Neuronal stem cell (in vitro differentiated cells): ENCODE measurements around the gene TRMO.

Experiments used
- DNase-seq: peaks from one replicate; pipeline ENCODE4 v3.0.0-alpha.2; 2013; ENCODE audit warnings: low spot score
- H2AFZ ChIP-seq: one replicate; pipeline ENCODE4 v1.6.1; 2013; ENCODE audit warnings: mild to moderate bottlenecking, low read length, inconsistent platforms
- H2AK5ac ChIP-seq: 2 replicates; pipeline ENCODE4 v1.6.1; 2013; ENCODE audit warnings: low read depth, mild to moderate bottlenecking, inconsistent platforms, low read length, moderate library complexity, mixed read lengths
- H2BK120ac ChIP-seq: 2 replicates; pipeline ENCODE4 v1.6.1; 2013; ENCODE audit warnings: low read depth, mild to moderate bottlenecking, inconsistent platforms, low read length, moderate library complexity, mixed read lengths
- H2BK12ac ChIP-seq: one replicate; pipeline ENCODE4 v1.6.1; 2013; ENCODE audit warnings: low read length, inconsistent platforms
- H2BK15ac ChIP-seq: 2 replicates; pipeline ENCODE4 v1.6.1; 2013; ENCODE audit warnings: mild to moderate bottlenecking, low read length, inconsistent platforms, mixed read lengths
- H2BK5ac ChIP-seq: one replicate; pipeline ENCODE4 v1.6.1; 2013; ENCODE audit warnings: inconsistent platforms, mild to moderate bottlenecking, low read length, moderate library complexity
- H3K14ac ChIP-seq: one replicate; pipeline ENCODE4 v1.6.1; 2013; ENCODE audit warnings: low read length, inconsistent platforms
- H3K18ac ChIP-seq: 2 replicates; pipeline ENCODE4 v1.6.1; 2013; ENCODE audit warnings: low read length, inconsistent platforms
- H3K23ac ChIP-seq: 2 replicates; pipeline ENCODE4 v1.6.1; 2013; ENCODE audit warnings: low read depth, mild to moderate bottlenecking, mixed read lengths, low read length, inconsistent platforms; ENCODE audit not compliant: poor library complexity
- H3K27ac ChIP-seq: replicated peaks from 3 replicates; pipeline ENCODE4 v1.5.1; 2013; ENCODE audit warnings: low read length, inconsistent platforms
- H3K27me3 ChIP-seq, 3 experiments: 2 replicates each; pipeline ENCODE4 v1.6.1; 2013; ENCODE audit warnings: low read length in 3 of 3, mild to moderate bottlenecking in 2 of 3, inconsistent platforms in 1 of 3, low read depth in 1 of 3, mixed read lengths in 1 of 3, moderate library complexity in 1 of 3; ENCODE audit not compliant: control insufficient read depth in 3 of 3, insufficient read depth in 3 of 3
- H3K36me3 ChIP-seq, 2 donors: replicated peaks in 1 of 2; 2 replicates each; pipeline ENCODE4 v1.6.1; 2013; ENCODE audit warnings: low read length in 2 of 2; ENCODE audit not compliant: control insufficient read depth in 2 of 2, insufficient read depth in 2 of 2
- H3K4ac ChIP-seq: 2 replicates; pipeline ENCODE4 v1.6.1; 2013; ENCODE audit warnings: inconsistent platforms, mild to moderate bottlenecking, low read length, moderate library complexity
- H3K4me1 ChIP-seq, 2 donors: 1 replicate in 1 of 2; 2 replicates in 1 of 2; pipeline ENCODE4 v1.6.1; 2013; ENCODE audit warnings: low read length in 2 of 2, low read depth in 1 of 2; ENCODE audit not compliant: control insufficient read depth in 2 of 2, insufficient read depth in 1 of 2
- H3K4me2 ChIP-seq: one replicate; pipeline ENCODE4 v1.6.1; 2013; ENCODE audit warnings: mild to moderate bottlenecking, low read length, inconsistent platforms; ENCODE audit not compliant: insufficient read depth, poor library complexity, severe bottlenecking
- H3K4me3 ChIP-seq, 2 donors: 2 replicates each; pipeline ENCODE4 v1.5.1; 2013; ENCODE audit warnings: low read length in 2 of 2, mild to moderate bottlenecking in 2 of 2, inconsistent platforms in 1 of 2, moderate library complexity in 1 of 2
- H3K79me1 ChIP-seq: one replicate; pipeline ENCODE4 v1.6.1; 2013; ENCODE audit warnings: low read depth, mild to moderate bottlenecking, inconsistent platforms, low read length, moderate library complexity
- H3K9ac ChIP-seq: one replicate; pipeline ENCODE4 v1.6.1; 2013; ENCODE audit warnings: mild to moderate bottlenecking, low read depth, low read length, inconsistent platforms; ENCODE audit not compliant: poor library complexity
- H3K9me3 ChIP-seq, 2 donors: replicated peaks in 1 of 2; 2 replicates each; pipeline versions ENCODE3 to v1.6.1; 2013; ENCODE audit warnings: low read length in 2 of 2, mild to moderate bottlenecking in 2 of 2, inconsistent platforms in 1 of 2, low read depth in 1 of 2, mixed read lengths in 1 of 2, moderate library complexity in 1 of 2; ENCODE audit not compliant: control insufficient read depth in 2 of 2, insufficient read depth in 1 of 2
- H4K8ac ChIP-seq: one replicate; pipeline ENCODE4 v1.6.1; 2013; ENCODE audit warnings: low read depth, mild to moderate bottlenecking, inconsistent platforms, low read length, moderate library complexity
- H4K91ac ChIP-seq: one replicate; pipeline ENCODE4 v1.6.1; 2013; ENCODE audit warnings: low read length, low read depth, mild to moderate bottlenecking, inconsistent platforms; ENCODE audit not compliant: poor library complexity
- WGBS, 2 donors: extraction: QIAGEN DNeasy Blood & Tissue Kit; methylation state at CpG; one replicate each; pipeline ENCODE4 v1.1.7; 2013; ENCODE audit warnings: missing lambda C conversion rate in 2 of 2, mixed read lengths in 1 of 2; ENCODE audit not compliant: insufficient read length in 2 of 2, insufficient replicate concordance in 1 of 2; ENCODE audit errors: extremely low coverage in 2 of 2; 5-methylcytosine and 5-hydroxymethylcytosine counted together

TRMO gene

GRCh38 chr9:97919217-97919813 is 3.0 kb downstream of the TRMO start:
- Histone ChIP-seq H3K18ac (no peak overlapping the region), H4K8ac (no peak overlapping the region), H3K4me3 (no peak overlapping the region), H3K14ac (no peak overlapping the region), H3K9ac (no peak overlapping the region), H2AK5ac (no peak overlapping the region), H3K79me1 (no peaks in the 10 kb centered on the region), H4K91ac (no peak overlapping the region), H2BK15ac (no peak overlapping the region), H3K36me3 (peaks cover 0 to 9% of the 10 kb centered on the region in 2 donors), H3K4me2 (no peak overlapping the region), H3K9me3 (no peaks in the 10 kb centered on the region), H3K23ac (no peak overlapping the region), H3K4ac (no peak overlapping the region), H3K27ac (no peak overlapping the region), H2BK12ac (no peak overlapping the region), H3K27me3 (peaks cover 0 to 1% (median under 1%) of the 10 kb centered on the region in 3 experiments), H2BK5ac (no peak overlapping the region), H2AFZ (no peak overlapping the region), H2BK120ac (no peak overlapping the region), H3K4me1 (peaks cover 0 to 2% of the 10 kb centered on the region in 2 donors)
- no peak for DNase-seq

GRCh38 chr9:97918611-97919010 is 3.7 kb downstream of the TRMO start:
- peaks cover 0 to 14% of the 10 kb centered on the region in 2 donors for H3K36me3 ChIP-seq
- H2AFZ ChIP-seq: no peak overlapping the region
- no peak overlapping the region for H2BK15ac ChIP-seq
- H4K91ac ChIP-seq: no peak overlapping the region
- no peak overlapping the region for H3K18ac ChIP-seq
- no peaks in the 10 kb centered on the region for H3K79me1 ChIP-seq
- no peak overlapping the region for H3K4ac ChIP-seq
- no peak overlapping the region for H2BK5ac ChIP-seq
- H3K9ac ChIP-seq: no peak overlapping the region
- no peak overlapping the region for H2AK5ac ChIP-seq
- no peak overlapping the region for H2BK12ac ChIP-seq
- no CpG with 5 or more reads among the region's 4 CpGs for WGBS, 2 donors
- H3K27ac ChIP-seq: no peak overlapping the region
- no peak overlapping the region for H3K14ac ChIP-seq
- peaks cover 0 to 2% of the 10 kb centered on the region in 2 donors for H3K4me1 ChIP-seq
- no peaks in the 10 kb centered on the region for H3K27me3 ChIP-seq
- no peak overlapping the region for H4K8ac ChIP-seq
- no peak overlapping the region for H3K4me3 ChIP-seq
- no peak overlapping the region for H3K23ac ChIP-seq
- H3K9me3 ChIP-seq: no peaks in the 10 kb centered on the region
- no peak overlapping the region for H3K4me2 ChIP-seq
- no peak for DNase-seq
- no peak overlapping the region for H2BK120ac ChIP-seq

DNA sequence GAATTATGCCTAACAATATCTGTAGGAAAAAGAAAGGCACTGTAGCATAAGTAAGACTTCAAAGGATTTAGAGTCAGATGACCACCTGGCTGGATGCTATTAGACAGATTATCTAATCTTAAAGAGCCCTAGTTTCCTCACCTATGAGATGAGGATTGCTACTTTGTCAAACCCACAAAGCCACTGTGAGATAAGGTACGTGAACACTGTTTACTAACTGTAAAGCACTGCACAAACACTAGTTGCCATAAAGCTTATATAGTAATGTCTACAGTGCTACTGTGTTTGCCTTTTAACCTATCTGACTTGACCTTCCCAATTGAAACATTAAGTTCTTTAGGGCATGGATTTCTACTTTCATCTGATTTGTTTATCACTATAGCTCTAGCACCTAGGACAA is 10.3 kb downstream of the TRMO start:
- no peak overlapping the region for H2BK120ac ChIP-seq
- WGBS, 2 donors: no CpG with 5 or more reads among the region's 1 CpG
- no peak overlapping the region for H3K18ac ChIP-seq
- H2AFZ ChIP-seq: no peak overlapping the region
- H3K23ac ChIP-seq: no peak overlapping the region
- H2BK12ac ChIP-seq: no peak overlapping the region
- peaks cover 11 to 58% of the 10 kb centered on the region in 2 donors for H3K36me3 ChIP-seq
- no peak overlapping the region for H3K14ac ChIP-seq
- H3K4ac ChIP-seq: no peak overlapping the region
- H3K4me2 ChIP-seq: no peak overlapping the region
- H2BK15ac ChIP-seq: no peak overlapping the region
- DNase-seq: no peak
- no peak overlapping the region for H3K27ac ChIP-seq
- no peaks in the 10 kb centered on the region for H3K9me3 ChIP-seq
- no peak overlapping the region for H2BK5ac ChIP-seq
- no peak overlapping the region for H3K4me3 ChIP-seq
- no peak overlapping the region for H2AK5ac ChIP-seq
- H4K91ac ChIP-seq: no peak overlapping the region
- H3K27me3 ChIP-seq: no peaks in the 10 kb centered on the region
- H3K79me1 ChIP-seq: no peaks in the 10 kb centered on the region
- H3K4me1 ChIP-seq: no peaks in the 10 kb centered on the region
- no peak overlapping the region for H3K9ac ChIP-seq
- no peak overlapping the region for H4K8ac ChIP-seq

GRCh38 chr9:97911528-97911927 is 10.8 kb downstream of the TRMO start:
- no CpG with 5 or more reads among the region's 2 CpGs for WGBS, 2 donors
- no peak overlapping the region for H3K27ac ChIP-seq

More at GRCh38 chr9:97911528-97911927, 10.8 kb downstream of the TRMO start:
- Histone ChIP-seq H2AK5ac (no peak overlapping the region), H2BK5ac (no peak overlapping the region), H4K91ac (no peak overlapping the region), H3K23ac (no peak overlapping the region), H3K4me2 (no peak overlapping the region), H2BK120ac (no peak overlapping the region), H4K8ac (no peak overlapping the region), H3K14ac (no peak overlapping the region), H2BK15ac (no peak overlapping the region), H3K79me1 (no peaks in the 10 kb centered on the region), H3K4me1 (no peaks in the 10 kb centered on the region), H3K36me3 (peaks cover 11 to 58% of the 10 kb centered on the region in 2 donors), H3K9me3 (no peaks in the 10 kb centered on the region), H3K27me3 (no peaks in the 10 kb centered on the region), H3K4ac (no peak overlapping the region), H3K4me3 (no peak overlapping the region), H3K18ac (no peak overlapping the region), H3K9ac (no peak overlapping the region), H2AFZ (no peak overlapping the region), H2BK12ac (no peak overlapping the region)
- no peak for DNase-seq
